Umbilical cord (tissue), 2 donors: Measurements from ENCODE around the gene XYLT2. TPM values are rescaled to one million over a fixed set of nuclear protein-coding genes. Genes with fewer than 3 reads are reported as not detected.

ENCODE experiments used
- DNase-seq: peaks from one replicate; pipeline ENCODE4 v3.0.0-alpha.2; 2015; ENCODE audit warnings: low spot score
- total RNA-seq: library from RNA; depleted of rRNA; stranded (reverse); fragments of >200 nt; gene quantifications from one replicate; pipeline ENCODE4 v1.2.3, GENCODE V29; 2014; ENCODE audit warnings: low replicate concordance; ENCODE audit not compliant: insufficient read depth

XYLT2 gene
- total RNA-seq, 1 donor from 2014 or later, result 29.6 TPM

DNA sequence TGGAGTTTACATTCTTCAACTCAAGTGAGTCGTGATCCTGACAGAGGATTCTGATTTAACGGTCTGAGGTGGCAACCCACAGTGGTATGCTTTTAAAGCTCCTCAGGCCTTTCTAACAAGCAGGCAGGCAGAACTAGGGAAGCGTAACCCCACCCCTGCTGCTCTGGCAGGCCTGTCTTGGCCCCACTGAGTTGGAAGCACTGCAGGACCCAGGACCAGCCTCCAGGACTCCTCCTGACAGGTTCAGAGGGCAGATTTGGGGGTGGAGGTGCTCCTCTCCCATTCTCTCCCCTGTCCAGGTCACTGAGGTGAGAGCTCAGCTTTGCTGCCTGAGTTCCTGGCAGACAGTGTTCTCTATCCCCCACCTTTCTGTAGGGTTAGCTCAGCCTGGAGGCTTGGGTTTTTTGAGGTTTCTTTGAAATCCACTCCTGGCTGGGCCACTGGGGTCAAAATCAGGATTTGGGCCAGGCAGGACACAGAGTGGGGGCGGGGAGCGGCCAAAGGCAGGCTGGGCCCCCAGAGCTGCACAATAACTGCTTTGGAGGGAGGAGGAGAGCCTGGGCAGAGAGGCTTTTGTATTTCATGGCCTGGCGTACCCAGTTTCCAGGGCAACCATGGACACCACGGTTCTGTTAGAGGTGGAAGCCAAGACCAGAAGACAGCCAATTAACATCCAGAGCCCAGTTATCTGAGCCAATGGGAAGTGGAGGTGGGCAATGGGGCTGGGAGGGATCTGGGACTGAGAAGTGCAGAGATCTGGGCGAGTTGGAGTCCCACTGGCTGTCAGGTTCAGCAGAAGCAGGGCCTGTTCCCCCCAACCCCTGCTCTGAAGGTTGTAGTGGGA is 17.5 kb downstream of the XYLT2 start:
- DNase-seq, result peak; percentile 90

DNA sequence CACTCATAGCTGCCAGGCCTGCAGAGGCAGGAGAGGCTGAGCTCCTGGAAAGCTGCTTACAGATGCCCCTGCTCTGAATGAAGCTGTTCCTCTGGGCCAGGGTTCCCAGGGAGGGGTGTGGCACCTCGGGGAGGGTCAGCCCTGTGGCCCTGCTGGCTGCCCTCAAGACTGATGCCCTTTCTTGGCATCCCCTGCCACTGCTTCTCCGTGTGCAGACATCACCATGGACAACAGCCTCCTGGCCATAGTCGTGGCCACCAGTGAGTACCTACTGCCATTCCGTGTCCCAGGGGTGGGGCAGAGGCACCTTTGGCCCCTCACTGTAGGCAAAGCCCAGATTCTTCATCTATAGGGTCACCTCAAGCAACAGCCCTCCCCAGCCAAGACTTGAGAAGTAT is 18.1 kb downstream of the XYLT2 start:
- no peak for DNase-seq

DNA sequence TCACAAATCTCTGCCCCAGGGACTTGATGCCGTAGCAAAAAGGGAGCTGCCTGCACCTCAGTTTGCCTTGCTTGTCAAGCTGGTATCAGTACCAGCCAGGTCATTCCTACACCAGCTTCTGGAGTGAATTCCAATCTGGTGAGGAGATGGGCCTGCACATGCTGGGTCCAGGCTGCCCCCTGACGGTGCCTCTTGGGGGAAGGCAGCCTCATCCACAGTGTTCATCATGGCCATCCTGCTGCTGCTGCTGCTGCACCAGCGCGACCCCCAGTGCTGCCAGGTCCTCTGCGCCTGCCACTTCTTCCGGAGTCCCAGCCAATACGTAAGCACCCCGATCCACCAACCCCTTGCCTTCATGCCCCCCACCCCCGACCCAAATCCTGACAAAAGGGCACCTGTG is 18.8 kb downstream of the XYLT2 start:
- peak; percentile 77 for DNase-seq

DNA sequence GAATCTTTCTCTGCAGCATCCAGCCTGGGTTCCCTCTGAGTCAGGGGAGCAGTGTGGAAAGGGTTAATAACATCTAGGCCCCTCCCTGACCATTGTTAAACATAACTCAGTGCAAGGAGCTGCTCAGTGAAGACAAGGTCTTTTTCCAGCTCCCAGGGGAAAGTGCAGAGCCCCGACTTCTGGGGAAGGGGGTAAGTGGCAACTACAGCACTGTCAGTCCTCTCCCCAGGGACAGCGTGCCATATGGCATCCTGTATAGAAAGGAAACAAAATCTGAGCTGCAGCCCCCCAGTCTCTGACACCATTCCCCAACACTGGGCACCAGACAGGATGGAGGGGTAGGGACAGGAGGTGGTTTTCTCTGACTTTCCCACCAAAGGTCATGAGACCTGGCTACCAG is 19.2 kb downstream of the XYLT2 start:
- no peak for DNase-seq

DNA sequence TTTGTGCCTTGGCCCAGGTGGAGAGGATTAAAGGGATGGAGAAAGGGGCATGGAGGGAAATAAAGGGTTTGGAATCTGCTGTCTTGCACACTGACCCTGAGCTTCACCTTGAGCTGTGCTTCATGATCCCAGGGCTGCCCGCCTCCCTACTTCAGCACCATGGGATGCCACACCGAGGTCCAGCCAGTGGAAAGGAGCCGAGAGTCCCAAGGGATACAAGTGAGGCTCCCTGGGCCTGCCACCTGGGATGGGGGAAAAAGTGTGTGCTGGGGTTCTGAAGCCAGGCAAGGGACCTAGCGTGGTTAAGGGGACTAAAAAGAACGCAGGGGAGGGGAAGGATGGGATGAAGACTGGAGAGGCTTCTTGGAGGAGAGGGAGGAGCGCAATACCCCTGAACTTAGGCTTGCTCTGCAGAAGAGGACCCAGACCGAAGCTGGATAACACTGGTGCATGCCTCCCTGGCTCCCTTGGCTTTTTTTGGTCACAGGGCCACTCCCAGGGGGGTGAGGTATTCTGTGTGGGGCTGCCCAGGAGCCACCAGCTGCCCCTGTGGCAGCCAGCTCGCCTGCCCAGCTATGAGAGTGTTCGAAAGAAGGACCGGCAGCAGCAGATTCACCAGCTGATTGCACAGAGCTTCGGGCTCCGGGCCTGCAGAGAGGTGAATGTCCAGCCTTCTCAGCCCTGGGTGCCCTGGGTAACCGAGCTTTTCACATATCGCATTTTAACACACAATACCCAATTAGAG is 19.9 kb downstream of the XYLT2 start:
- no peak for DNase-seq

DNA sequence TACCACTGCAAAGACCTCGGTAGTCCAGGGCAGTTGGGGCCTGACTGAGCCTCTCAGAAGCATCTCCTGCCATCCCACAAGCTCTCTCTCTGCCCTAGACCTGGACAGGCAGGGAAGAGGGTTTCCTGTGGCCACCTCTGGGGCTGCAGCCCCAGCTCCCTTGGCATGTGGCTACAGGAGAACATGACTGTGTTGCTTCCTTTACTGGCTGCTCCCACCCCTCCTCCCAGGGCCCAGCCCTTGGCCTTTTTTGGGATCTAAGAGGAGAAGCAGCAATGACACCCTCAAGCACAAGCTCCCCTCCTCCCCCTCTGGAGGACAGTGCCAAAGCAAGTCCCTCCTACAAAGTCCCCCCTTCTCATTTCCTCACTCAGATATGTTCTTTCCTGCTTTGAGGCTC is 21.5 kb downstream of the XYLT2 start:
- no peak for DNase-seq

- DNase-seq, result no peak
Measured at GRCh38 chr17:50370052-50370451, 24.1 kb downstream of the XYLT2 start.

DNA sequence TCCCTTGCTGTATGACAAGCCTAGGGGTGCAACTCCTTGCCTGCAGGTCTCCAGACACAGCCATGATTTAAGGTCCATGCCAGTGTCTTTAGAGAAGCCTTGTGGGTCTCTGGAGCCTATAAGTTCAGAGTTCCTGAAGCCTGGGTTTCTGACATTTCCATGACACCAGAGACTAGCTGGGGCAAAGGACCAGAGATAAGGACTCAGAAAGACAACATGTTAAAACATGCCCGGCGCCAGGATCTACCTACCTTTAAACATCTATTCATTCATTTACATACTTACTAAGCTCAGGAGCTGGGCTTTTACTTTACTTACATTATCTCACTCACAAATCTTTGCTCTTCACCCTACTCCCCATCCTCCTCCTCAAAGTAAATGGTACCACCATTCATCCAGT is 25.6 kb downstream of the XYLT2 start:
- DNase-seq, result no peak

DNA sequence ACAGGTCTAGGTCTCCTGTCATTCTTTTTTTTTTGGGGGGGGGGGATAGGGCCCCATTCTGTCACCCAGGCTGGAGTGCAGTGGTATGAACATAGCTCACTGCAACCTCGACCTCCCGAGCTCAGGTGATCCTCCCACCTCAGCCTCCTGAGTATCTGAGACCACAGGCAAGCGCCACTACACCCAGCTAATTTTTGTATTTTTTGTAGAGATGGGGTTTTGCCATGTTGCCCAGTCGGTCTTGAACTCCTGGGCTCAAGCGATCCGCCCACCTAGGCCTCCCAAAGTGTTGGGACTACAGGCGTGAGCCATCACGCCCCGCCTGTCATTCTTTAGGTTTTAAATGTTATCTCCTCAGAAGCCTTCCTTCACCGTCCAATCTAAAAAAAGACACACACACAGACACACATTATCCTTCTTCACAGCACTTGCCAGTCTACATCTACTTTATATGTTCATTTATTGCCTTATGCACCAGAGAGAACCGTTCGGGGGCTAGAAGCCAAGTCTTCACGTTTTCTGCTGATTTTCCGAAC is 26.4 kb downstream of the XYLT2 start:
- no peak for DNase-seq

- peak; percentile 95 for DNase-seq
Measured at GRCh38 chr17:50372758-50373556, 27.0 kb downstream of the XYLT2 start, which contains the start of the genes EME1 and MRPL27. EME1 (plus strand) TSS chr17:50373229; CDS start chr17:50375209, 1,980 bp downstream. MRPL27 (minus strand) TSS chr17:50373184; CDS start chr17:50373170, 14 bp downstream.

- no peak for DNase-seq
Measured at GRCh38 chr17:50373705-50374104, 27.8 kb downstream of the XYLT2 start.

- DNase-seq, result no peak
Measured at GRCh38 chr17:50375858-50376538, 30.1 kb downstream of the XYLT2 start.

DNA sequence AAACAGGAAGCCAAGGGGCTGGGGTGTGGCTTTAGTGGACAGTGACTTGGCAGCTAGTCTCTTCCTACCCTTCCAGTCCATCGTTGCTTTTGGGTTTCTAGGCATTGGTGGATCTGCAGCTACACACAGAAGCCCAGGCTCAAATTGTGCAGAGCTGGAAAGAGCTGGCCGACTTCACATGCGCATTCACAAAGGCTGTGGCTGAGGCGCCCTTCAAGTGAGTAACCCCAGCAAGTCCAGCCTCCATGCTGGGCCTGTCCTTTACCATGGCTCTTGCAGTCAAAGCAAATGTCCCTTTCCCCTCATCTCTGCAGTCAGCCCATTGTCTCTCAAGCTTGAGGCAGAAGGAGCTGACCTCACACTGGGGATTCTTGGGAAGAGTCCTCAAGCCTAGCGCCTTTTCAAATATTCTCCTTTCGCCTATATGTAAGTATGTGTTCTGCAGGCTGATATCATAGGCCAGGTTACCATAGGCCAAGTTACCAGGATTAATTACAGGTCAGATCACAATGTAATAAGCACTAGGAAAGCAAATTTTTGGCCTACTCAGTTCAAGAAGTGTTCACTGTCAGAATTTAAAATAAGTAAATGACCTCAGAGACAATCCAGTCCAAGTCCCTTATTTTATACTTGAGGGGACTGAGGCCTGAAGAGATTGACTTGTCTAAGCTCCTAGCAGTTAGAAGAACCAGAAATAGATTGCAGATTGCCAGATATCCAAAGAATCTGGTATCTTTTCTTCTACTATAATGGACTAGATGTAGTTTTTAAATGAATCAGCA is 33.6 kb downstream of the XYLT2 start:
- no peak for DNase-seq

GRCh38 chr17:50380369-50381259 is 34.7 kb downstream of the XYLT2 start:
- DNase-seq, result no peak

DNA sequence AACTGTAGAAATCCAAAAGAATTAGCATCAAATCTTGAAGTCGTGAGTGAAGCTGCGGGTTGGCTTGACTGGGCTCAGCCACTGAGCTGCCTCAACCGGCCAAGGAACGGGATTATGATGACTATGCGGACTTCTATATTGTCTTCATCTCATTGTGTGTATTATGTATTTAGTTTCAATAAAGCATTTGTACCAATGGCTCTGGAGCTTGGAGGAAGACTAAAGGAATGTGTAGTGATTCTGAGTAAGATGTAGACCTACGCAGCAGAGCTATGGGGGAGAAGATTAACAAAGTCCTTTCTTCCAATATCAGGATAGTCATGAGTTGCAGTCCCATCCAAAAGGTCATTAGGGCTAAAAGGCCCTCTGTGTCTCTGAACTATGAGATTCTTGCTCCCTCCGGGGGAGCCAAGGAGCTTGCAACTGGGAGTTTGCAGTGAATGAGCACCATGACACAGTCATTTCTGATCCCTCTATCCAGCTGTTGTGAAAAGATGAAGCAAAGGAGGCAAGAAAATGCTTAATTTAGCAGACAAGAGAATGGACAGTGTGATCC is 35.4 kb downstream of the XYLT2 start:
- no peak for DNase-seq

DNA sequence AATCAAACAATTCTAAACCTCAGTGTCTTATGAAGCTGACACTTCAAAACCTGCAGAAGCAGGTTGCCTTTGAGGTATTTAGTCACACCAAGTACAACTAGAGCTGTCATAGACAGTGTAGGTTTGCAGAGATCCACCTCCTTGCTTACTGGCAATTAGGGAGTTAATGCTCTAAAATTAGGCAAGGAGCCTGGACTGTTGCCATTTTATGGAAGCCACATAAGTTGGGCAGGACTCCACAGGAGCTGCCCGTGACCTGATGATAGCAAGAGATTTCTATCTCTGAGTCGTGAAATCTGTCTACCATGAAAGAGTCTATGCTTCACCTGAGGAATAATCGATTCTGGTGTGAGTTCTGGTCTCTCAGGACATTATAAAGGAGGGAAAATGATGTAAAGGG is 36.0 kb downstream of the XYLT2 start:
- no peak for DNase-seq

GRCh38 chr17:50382931-50383330 is 37.0 kb downstream of the XYLT2 start:
- DNase-seq, result no peak

- DNase-seq, result no peak
Measured at GRCh38 chr17:50386510-50386909, 40.6 kb downstream of the XYLT2 start.

GRCh38 chr17:50388728-50389127 is 42.8 kb downstream of the XYLT2 start:
- no peak for DNase-seq
